ENCODE measurements around the gene FNDC7. TPM values are rescaled to one million over a fixed set of nuclear protein-coding genes. Genes with fewer than 3 reads are reported as not detected.
A peak's percentile ranks its signal among the peaks of the same experiment; 100 is the strongest.

Gene FNDC7
- total and polyA plus RNA-seq, 8 donors: not detected

DNA sequence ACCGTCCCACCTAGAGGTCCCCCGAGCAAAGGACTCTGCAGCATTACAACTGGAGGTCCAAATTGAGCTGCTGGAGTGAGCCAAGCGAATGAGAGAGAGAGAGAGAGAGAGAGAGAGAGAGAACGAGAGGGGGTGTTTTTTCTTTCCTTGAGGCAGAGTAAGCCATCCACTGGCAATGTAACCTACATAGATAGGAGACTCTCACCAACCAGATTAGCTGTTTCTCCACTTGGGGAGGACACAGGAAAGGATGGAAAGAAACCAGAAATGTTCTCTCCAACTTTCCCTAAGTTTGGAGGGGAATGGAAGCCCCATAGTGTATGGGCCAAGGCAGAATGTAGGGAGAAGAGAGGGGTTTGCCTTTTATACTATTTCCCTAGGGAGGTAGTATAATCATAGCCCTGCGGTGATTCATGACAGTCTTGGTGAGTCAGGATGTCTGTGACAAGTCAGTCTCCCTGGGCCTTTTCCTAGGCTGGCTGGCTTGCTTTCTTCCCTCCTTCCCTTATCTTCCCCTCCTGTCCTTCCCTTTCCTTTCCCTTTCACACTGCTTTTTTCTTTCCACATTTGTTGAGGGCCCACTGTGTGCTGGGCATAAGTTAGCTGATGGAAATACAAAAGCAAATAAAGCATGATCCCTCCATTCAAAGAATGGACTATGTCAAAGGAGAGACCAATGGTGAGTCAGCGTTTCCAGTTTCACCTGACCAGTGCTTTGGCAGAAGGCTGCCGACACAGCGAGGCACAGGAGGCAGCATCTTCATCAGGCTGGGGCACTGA lies 7.1 kb downstream of the FNDC7 start:
- DNase-seq: no peak
- TF ChIP-seq EP300 (IDR thresholded peaks at IDR 0.05): no peak
- no peak for TF ChIP-seq POLR2AphosphoS5 (IDR thresholded peaks at IDR 0.05)
- no peak for TF ChIP-seq POLR2A (IDR thresholded peaks at IDR 0.05)
- TF ChIP-seq, protein P1, sequence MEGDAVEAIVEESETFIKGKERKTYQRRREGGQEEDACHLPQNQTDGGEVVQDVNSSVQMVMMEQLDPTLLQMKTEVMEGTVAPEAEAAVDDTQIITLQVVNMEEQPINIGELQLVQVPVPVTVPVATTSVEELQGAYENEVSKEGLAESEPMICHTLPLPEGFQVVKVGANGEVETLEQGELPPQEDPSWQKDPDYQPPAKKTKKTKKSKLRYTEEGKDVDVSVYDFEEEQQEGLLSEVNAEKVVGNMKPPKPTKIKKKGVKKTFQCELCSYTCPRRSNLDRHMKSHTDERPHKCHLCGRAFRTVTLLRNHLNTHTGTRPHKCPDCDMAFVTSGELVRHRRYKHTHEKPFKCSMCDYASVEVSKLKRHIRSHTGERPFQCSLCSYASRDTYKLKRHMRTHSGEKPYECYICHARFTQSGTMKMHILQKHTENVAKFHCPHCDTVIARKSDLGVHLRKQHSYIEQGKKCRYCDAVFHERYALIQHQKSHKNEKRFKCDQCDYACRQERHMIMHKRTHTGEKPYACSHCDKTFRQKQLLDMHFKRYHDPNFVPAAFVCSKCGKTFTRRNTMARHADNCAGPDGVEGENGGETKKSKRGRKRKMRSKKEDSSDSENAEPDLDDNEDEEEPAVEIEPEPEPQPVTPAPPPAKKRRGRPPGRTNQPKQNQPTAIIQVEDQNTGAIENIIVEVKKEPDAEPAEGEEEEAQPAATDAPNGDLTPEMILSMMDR (IDR thresholded peaks at IDR 0.05): no peak
- 73 to 81% (median 78%) methylated on average over 8 of the region's 8 CpGs for WGBS, 5 donors
- Histone ChIP-seq H3K9me3 (no peaks in the 10 kb centered on the region), H3K36me3 (no peaks in the 10 kb centered on the region), H3K4me3 (no peak overlapping the region), H3K27ac (no peak overlapping the region), H3K27me3 (no peaks in the 10 kb centered on the region), H3K4me1 (no peaks in the 10 kb centered on the region)
- intact Hi-C loops (cut with DNase I; ENCODE audit: low total_unique reads): no loop called here

DNA sequence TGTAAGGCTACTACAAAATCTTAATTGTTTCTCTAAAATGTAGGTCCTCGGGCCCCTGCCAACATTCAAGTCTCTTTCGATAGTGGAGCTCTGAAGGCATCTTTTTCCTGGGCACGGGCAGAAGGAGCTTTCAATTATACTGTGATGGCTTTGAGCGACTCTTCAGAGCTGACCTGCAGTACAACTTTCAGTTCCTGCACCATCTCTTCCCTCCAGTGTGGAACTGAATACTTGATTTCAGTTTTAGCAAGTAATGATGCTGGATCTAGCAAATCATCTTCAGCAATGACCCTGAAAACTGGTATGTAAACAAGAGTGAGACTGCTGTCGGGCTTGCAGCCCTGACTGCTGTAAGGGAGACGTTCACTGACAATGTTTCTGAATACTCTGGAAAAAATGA lies 9.6 kb downstream of the FNDC7 start:
- no peak overlapping the region for H3K27ac ChIP-seq
- TF ChIP-seq POLR2A (IDR thresholded peaks at IDR 0.05) (no peak), POLR2AphosphoS5 (IDR thresholded peaks at IDR 0.05) (no peak), EP300 (IDR thresholded peaks at IDR 0.05) (no peak)
- TF ChIP-seq, protein P1 (IDR thresholded peaks at IDR 0.05): no peak
- H3K27me3 ChIP-seq: no peaks in the 10 kb centered on the region
- WGBS, 5 donors: 56 to 71% (median 67%) methylated on average over 6 of the region's 6 CpGs
- H3K36me3 ChIP-seq: no peaks in the 10 kb centered on the region
- H3K4me3 ChIP-seq: no peak overlapping the region
- peaks cover 0 to 6% (median 4%) of the 10 kb centered on the region in 4 donors for H3K4me1 ChIP-seq
- DNase-seq: no peak
- H3K9me3 ChIP-seq: no peaks in the 10 kb centered on the region
- intact Hi-C loops (cut with DNase I; ENCODE audit: low total_unique reads): no loop called here

DNA sequence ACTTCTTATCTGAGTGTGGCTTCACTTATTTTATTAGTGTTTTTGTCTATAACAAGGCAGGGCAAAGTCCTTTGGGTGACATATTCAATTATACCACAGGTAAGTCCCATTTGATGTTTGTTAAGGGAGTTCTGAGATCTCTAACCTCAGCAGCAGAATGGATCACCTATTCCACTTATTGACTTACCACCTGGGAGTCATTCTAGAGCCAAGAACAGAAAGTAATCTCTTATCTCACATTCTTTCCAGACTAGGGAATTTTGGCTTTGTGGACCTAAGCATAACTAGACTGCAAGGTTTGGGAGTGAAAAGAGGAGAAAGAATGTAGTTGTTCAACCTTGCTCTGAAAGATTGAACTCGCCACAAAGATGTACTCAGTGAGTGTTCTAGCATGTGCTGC lies 13.2 kb downstream of the FNDC7 start:
- H3K36me3 ChIP-seq: no peaks in the 10 kb centered on the region
- no peaks in the 10 kb centered on the region for H3K9me3 ChIP-seq
- 31 to 64% (median 45%) methylated on average over 1 of the region's 1 CpG for WGBS, 5 donors
- H3K27me3 ChIP-seq: no peaks in the 10 kb centered on the region
- H3K4me1 ChIP-seq: peaks cover 0 to 6% (median 4%) of the 10 kb centered on the region in 4 donors
- DNase-seq: no peak
- H3K4me3 ChIP-seq: no peak overlapping the region
- H3K27ac ChIP-seq: peak overlapping the region in 2 of 5 donors; percentile 8 to 55
- TF ChIP-seq POLR2AphosphoS5 (IDR thresholded peaks at IDR 0.05) (peak in 1 of 3 donors; percentile 55), EP300 (IDR thresholded peaks at IDR 0.05) (no peak)
- intact Hi-C loops (cut with DNase I; ENCODE audit: low total_unique reads): no loop called here

DNA sequence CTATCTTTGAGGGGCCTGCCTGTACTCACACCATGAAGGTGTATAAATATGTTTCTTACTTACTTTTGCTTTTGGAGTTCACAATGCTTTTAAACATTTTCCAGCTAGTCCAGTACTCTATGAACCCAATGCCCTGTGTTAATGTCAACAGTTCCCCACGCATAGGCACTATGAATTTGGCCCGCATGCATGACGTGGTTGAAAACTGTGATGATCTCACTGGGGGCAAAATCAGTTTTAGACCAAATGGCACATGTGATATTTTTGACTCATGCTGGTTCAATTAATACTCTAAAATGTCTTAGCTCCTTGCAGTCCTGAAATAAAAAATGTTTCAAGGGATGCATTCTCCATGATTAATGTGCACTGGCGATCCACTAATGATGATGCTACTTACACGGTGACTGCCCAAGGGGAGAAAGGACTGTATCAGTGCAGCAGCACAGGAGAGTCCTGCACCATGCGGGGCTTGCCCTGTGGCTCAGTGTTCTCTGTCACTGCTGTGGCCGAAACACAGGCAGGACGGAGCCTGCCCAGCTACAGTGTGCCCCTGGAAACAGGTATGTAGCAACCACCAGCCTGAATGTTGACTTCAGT lies 15.7 kb downstream of the FNDC7 start:
- H3K9me3 ChIP-seq: no peaks in the 10 kb centered on the region
- TF ChIP-seq POLR2A (IDR thresholded peaks at IDR 0.05): no peak
- TF ChIP-seq EP300 (IDR thresholded peaks at IDR 0.05): no peak
- TF ChIP-seq, protein P1 (IDR thresholded peaks at IDR 0.05): no peak
- TF ChIP-seq POLR2AphosphoS5 (IDR thresholded peaks at IDR 0.05): no peak
- intact Hi-C loops (cut with DNase I; ENCODE audit: low total_unique reads): no loop called here
- H3K27ac ChIP-seq: no peak overlapping the region
- no peak overlapping the region for H3K4me3 ChIP-seq
- WGBS, 5 donors: 88 to 97% (median 92%) methylated on average over 8 of the region's 8 CpGs
- no peaks in the 10 kb centered on the region for H3K27me3 ChIP-seq
- H3K36me3 ChIP-seq: no peaks in the 10 kb centered on the region
- no peak for DNase-seq
- H3K4me1 ChIP-seq: peaks cover 0 to 6% (median 4%) of the 10 kb centered on the region in 4 donors

DNA sequence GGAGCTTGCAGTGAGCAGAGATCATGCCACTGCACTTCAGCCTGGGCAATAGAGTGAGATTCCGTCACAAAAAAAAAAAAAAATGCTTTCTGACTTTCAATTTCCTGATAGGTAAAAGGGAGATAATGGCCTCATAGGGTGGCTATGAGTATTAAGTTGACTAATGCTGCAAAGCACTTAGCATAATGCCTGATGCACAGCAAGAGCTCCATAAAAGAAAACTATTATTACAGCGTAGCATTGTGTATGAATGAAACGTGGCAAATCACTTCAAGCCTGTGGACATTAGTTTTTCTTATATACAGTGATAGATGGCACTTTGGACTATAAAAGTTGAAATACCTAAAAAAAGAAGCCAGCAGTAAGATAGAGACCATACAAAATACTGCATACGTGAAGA lies 16.8 kb downstream of the FNDC7 start:
- H3K27ac ChIP-seq: no peak overlapping the region
- 89 to 93% (median 92%) methylated on average over 4 of the region's 4 CpGs for WGBS, 5 donors
- H3K27me3 ChIP-seq: no peaks in the 10 kb centered on the region
- DNase-seq: no peak
- no peaks in the 10 kb centered on the region for H3K9me3 ChIP-seq
- H3K36me3 ChIP-seq: no peaks in the 10 kb centered on the region
- H3K4me1 ChIP-seq: peaks cover 0 to 6% (median 4%) of the 10 kb centered on the region in 4 donors
- H3K4me3 ChIP-seq: no peak overlapping the region
- no peak for TF ChIP-seq EP300 (IDR thresholded peaks at IDR 0.05)
- TF ChIP-seq, protein P1 (IDR thresholded peaks at IDR 0.05): no peak
- no peak for TF ChIP-seq POLR2A (IDR thresholded peaks at IDR 0.05)
- no peak for TF ChIP-seq POLR2AphosphoS5 (IDR thresholded peaks at IDR 0.05)
- intact Hi-C loops (cut with DNase I; ENCODE audit: low total_unique reads): no loop called here
